Choroid plexus epithelial cell (primary cell): ENCODE data around the gene EFNA3.

Source experiments
- DNase-seq: peaks from one replicate; pipeline ENCODE4 v3.0.0-alpha.2; 2010; ENCODE audit warnings: low read depth
- H3K4me3 ChIP-seq: 2 replicates; pipeline ENCODE4 v1.5.1; 2011; ENCODE audit warnings: low read depth, mild to moderate bottlenecking, control low read depth, low read length, moderate library complexity
- CTCF ChIP-seq: conservative IDR thresholded peaks from 2 replicates; pipeline ENCODE4 v1.5.1; 2011; ENCODE audit warnings: low read depth, mild to moderate bottlenecking, control low read depth, inconsistent platforms, low read length, moderate library complexity

Gene EFNA3

GRCh38 chr1:155133799-155134281 is 55.2 kb downstream of the EFNA3 start:
- no peak for DNase-seq
- TF ChIP-seq CTCF: no peak
- H3K4me3 ChIP-seq: no peak overlapping the region

- no peak overlapping the region for H3K4me3 ChIP-seq
- no peak for TF ChIP-seq CTCF
- DNase-seq: no peak
These were observed 55.7 kb downstream of the EFNA3 start for GRCh38 chr1:155134322-155134721.

GRCh38 chr1:155134880-155135414 is 56.3 kb downstream of the EFNA3 start:
- TF ChIP-seq CTCF: no peak
- peak; percentile 97 for DNase-seq
- H3K4me3 ChIP-seq: peak overlapping the region; percentile 71

- DNase-seq: peak; percentile 96
- peak within 1 kb of the TSS; percentile 71 for H3K4me3 ChIP-seq
- no peak for TF ChIP-seq CTCF
These were observed 56.9 kb downstream of the EFNA3 start, which contains the start of gene SLC50A1 for GRCh38 chr1:155135415-155136028. Gene SLC50A1, plus strand, starts transcription at chr1:155135852. Its CDS starts 60 bp downstream, at chr1:155135912.

GRCh38 chr1:155136748-155137147 is 58.1 kb downstream of the EFNA3 start:
- H3K4me3 ChIP-seq: peak overlapping the region; percentile 45
- TF ChIP-seq CTCF: no peak
- DNase-seq: no peak
